HG03457 (cell line): ENCODE results near the gene ATG16L1.
A peak's percentile ranks its signal among the peaks of the same experiment; 100 is the strongest.

ENCODE experiments used
- ATAC-seq: cut with Tn5 transposase; IDR thresholded peaks from one replicate; pipeline ENCODE4 v1.9.1; 2021; ENCODE audit warnings: moderate number of reproducible peaks; ENCODE audit not compliant: unreplicated experiment

ATG16L1 gene

DNA sequence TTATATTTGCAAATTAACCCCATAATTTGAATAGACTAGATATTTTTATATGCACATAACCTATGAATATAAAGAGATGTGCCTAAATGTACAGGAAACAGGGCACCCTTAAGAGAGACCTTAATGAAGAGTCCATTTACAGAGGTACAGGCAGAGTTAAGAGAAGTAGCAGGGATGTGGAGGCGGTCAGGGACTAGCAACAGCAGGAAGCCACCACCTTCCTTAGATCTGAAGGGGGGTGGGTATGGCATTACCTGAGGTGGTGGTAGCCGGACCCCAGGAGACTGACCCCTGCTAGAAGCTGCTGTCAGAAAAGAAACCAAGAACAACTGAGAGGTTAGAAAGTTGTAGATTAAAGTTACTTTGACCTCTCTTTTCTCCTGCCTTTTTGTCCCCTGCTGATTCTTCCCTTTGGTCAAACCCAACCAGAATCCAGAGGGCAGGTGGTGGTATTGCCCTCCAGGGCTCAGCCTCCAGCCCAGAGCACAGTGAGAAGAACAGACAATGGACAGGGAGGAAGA is 24.9 kb upstream of the ATG16L1 start:
- ATAC-seq, result no peak

DNA sequence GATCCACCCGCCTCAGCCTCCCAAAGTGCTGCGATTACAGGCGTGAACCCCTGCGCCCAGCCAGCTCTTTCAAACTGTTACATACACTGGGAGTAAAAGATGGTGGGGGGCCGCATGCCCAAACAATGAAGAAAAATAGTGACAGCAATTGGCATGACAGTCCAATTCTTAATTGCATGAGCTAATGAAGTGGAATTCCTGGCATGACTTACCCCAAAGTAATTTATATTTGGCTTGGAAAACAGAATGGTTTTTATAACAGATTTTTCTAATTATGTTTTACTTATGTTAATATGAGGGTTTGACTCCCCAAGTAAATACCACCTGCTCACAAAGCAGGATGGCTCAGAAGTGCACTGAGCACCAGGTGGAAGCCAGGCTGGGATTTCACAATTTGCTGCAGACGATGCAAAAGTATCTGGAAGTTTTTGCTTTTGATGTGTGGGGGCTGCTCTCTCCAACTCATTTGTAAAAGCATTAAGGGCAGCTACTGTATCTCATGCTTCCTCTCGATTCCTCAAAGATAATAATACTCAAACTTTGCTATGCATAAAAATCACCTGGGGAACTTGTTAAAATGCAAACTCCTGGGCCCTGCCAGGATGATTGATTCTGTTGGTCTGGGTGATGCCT is 24.0 kb upstream of the ATG16L1 start:
- no peak for ATAC-seq

DNA sequence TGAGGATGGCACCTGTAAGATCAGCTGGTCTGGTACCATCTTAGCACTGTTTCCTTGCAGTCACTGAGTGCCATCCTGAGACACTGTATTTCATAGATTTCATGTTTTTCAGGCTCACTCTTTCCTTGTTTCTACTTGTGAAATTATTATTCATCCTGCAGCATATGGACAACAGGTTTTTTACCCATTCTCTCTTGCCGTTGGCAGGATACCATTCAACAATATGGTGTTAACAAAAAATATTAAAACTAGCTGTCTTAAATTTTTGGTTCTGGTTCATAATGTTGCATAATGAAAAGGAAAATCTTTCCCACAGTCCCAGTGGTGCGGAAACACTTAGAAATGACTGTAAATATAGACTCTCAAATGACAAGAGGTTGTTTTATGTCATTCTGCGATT is 23.1 kb upstream of the ATG16L1 start:
- no peak for ATAC-seq

DNA sequence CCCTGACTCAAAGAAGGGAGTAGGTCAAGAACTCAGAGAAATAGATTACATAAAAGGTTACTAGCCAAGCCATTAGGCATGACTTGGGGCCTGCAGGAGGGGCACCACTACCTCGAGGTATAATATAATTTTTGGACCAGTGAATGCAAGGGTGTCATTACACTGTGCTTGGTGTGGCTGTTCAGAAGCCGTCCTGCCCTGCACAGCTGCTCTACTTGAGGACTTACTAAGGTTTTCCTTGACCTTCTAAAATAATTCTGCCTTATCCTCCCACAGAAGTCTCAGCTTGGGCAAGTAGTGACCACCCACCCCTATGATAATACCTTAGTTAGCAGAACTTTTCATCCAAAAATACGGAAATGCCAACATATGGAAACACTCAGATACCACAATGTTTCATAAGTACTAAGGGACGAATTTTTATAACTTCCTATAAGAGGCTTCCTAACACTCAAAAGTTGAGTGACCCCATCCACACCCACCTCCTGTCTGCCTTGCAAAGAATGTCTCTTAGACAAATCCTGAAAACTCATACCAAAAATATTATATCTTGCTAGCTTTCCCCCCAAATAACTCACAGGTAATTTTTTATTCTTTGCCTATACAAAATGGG is 17.7 kb upstream of the ATG16L1 start:
- ATAC-seq, result no peak

DNA sequence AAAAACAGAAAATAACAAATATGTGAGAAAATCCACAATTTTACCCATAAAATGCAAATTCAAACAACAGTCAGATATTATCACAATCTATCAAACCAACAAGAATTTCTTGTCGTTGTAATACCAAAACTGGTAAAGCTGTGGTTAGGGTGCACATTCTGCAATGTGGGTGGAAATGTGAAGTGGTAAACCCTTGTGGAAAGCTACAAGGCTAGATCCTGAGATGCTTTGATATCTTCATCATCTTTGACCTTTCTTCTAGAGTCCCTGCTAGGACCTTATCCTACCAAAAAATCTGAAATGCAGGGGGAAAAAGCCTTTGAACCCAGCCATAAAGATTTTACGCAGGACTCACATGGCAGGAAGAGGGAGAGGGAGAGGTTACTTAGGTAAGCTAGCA is 17.2 kb upstream of the ATG16L1 start:
- ATAC-seq, result no peak

DNA sequence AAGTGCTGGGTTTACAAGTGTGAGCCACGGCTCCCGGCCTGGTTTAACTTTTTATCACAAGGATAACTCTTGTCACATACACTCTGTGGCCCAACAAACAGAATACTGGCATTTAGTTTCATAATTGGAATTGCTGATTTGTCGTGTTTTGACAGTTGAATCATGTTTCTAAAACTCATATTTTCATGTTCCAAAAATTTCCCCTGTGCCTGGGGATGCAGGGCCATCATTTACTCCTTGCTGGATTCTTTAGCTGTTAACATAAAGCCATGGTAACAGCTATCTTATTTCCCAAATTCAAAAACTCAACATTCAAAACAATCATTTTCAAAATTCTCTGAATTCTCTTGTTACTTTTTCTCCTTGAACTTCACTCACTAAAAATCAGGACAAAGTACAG is 16.5 kb upstream of the ATG16L1 start:
- no peak for ATAC-seq

DNA sequence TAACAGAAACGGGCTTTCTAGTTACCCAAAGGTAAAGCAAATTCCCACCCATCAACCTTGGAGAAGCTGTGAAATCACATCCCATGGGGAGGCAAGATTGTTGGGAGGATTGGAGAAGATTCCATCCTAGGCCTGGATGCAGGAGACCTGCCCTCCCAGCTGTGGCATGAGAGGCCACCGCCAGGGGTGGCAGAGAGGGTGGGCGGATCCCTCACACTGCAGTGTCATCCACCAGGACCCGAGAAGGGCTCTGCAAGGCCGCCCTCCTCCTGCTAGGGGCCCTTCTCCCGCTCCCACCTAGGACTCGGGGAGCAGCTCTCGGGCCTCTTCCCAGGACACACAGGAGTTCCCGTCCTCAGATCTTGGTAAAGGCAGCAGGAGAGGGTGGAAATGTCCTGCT is 15.5 kb upstream of the ATG16L1 start:
- no peak for ATAC-seq

DNA sequence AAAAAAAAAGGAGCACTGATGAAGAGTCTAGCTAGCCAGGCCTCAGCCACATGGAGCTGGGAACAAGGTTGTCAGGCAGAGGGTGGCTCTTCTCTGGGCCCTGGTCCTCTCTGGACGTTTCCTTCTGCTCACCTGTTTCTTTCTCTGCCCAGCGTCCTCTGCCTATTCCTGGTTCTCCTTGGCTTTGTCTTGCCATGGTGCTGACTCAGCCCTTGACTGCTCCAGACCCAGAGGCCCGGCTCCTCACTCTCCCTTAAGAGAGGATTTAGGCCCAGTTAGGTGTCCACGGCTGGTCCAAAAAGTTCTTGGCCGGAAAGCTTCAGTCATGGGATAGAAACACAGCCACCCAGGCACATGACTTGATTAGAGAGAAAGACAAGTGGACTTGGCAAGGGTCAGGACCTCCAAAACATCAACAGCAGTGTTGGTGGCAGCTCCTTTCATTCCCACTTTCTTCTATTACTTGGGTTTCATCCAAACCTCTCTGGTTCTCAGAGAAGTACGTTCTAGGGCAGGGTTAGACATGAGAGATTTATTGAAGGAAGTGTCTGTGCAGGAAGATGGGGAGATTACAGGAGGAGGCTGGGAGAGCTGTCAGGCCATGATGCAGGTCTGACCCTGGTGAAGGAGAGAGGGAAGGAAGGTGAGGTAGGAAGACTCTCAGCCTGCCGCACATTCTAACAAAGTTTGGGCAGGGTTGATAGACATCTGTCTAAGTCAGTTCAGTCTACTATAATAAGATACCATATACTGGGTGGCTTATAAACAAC is 14.5 kb upstream of the ATG16L1 start:
- ATAC-seq, result no peak

DNA sequence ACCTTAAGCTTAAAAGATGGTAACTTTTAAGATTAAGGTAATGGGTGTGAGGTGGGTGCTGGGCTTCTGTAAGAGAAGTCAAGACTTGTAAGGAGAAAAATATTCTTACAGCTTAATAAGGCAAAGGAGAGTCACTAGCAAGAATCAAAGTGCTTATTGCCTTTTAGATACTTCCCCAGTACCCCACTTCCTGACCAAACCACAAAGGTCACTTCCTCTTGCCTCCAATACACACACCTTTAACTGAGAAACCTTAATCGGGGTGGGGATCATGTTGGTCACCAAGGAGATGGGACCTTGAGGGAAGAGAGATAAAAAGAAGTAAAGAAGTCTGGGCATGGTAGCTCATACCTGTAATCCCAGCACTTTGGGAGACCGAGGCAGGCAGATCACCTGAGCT is 10.6 kb upstream of the ATG16L1 start:
- no peak for ATAC-seq

DNA sequence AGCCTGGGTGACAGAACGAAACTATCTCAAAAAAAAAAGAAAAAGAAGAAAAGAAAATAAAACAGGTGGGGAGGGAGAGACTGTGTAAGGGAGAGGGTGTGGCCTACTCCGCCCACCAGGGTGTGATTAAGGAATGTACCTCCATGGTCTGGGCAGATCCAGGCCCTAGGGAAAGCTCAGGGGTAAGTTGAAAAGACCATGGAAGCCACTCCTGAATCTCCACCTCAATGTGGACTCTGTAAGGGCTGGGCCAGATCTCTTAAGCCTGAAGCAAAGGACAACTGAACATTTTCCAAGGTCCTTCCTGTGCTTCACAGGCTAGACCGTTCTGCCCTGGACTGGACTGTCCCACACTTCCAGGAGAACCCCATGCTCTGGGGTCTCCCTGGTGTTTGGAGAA is 9.7 kb upstream of the ATG16L1 start:
- no peak for ATAC-seq

DNA sequence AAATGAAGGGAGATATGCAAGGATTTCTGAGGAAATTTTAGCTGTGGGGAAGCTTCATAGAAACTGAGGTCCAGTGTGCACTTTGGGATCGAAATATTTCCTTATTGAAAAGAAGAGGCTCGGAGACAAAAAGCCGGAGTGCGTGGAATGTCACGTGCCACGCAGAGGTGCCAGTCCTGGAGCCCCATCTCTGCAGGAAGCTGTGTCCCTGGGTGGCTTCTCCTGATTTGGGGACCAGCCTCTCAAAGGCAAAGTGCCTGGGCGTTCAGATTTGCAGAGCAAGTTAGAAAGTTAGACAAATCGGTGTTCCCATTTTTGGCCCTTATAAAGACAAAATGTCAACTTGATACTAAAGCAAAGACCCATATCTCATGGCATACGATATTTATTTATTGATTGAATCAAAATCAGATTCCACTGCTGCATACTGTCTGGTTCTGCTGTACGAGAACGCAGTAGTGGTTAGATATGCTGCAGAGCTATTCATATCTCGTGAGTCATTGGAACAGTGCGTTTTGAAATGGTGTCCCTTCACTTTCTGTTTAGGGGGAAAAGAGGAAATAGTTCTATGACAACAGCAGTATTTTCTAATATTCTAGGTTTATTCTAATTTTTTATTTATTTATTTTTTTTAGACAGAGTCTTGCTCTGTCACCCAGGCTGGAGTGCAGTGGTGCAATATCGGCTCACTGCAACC is 9.1 kb upstream of the ATG16L1 start:
- ATAC-seq, result no peak

DNA sequence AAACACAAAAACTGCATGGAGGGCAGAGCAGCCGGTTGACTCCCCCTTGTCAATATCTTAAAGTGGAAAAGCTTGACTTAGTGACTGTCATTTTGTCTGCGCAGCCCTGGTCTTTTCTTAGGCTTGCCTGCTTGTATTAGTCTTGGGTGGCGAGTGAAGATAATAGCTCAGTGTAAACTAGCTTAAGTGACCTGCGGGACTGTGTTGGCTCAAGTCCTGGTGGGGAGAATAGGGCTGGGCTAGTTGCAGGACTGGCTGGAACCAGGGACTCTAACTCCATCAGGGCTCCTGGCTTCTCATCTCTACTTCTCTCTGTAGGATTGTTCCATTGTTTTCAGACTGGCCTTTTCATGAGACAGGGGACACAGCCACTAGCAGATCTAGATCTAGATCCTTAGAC is 8.1 kb upstream of the ATG16L1 start:
- ATAC-seq, result no peak

DNA sequence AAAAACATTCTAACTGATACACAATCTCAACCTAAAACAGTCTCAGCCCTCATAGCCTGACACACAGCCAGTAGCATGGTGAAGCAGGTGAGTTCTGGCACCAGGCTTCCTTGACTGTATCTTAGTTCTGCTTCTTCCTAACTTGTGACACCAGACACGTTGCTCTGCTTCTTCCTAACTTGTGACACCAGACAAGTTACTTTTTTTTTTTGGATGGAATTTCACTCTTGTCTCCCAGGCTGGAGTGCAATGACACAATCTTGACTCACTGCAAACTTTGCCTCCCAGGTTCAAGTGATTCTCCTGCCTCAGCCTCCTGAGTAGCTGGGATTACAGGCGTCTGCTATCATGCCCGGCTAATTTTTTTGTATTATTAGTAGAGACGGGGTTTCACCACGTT is 6.7 kb upstream of the ATG16L1 start:
- ATAC-seq, result no peak

DNA sequence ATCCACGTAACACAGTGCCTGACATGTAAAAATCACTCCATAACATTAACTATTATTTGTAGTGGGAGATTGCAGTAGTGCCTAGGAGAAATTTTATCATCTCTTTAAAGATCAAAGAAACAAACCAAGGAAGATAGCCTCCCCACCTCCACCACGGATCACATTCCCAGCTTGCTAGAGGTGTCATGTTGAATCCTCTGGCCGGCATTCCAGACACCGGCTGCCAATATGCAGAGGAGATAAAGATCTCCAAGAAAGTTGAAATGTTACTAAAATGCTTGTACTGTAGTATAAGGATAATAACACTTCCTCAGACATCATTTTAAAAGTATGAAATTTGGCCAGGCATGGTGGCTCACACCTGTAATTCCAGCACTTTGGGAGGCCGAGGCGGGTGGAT is 6.1 kb upstream of the ATG16L1 start:
- no peak for ATAC-seq

DNA sequence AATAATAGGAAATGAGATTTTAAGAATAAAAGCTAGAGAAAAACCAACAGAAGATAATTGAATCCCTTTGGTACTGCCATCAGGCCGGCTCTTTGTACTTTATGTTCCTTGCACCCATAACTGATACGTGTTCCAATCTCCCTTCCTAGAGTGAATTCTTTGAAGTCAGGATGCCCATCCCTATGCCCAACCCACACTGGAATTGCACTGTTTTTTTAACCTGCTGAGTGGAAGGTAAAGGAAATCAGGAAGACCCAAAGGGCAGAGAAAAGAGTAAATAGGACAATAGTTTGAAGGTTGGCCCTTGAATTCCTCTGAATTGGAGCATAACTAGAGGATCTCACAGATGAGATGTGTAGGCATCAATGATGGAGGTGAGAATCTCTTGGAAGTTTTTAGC is 4.4 kb upstream of the ATG16L1 start:
- no peak for ATAC-seq

DNA sequence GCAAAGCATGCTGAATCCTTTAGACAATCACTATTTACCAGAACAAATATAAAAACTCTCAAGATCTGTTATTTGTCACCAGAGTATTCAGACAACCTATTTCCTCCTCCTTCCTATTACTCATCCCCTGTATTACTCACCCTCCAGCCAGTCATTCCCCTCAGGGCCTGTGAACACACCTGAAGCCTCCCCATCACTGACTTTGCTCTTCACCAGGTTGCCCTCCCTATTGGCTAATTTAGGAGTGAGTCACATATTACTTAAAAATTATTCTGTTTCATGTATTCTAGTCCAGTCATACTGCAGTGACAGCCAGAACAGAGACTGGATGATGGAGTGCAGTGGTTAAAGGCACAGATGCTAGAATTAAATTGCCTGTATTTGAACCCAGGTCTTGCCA is 3.7 kb upstream of the ATG16L1 start:
- ATAC-seq, result no peak

DNA sequence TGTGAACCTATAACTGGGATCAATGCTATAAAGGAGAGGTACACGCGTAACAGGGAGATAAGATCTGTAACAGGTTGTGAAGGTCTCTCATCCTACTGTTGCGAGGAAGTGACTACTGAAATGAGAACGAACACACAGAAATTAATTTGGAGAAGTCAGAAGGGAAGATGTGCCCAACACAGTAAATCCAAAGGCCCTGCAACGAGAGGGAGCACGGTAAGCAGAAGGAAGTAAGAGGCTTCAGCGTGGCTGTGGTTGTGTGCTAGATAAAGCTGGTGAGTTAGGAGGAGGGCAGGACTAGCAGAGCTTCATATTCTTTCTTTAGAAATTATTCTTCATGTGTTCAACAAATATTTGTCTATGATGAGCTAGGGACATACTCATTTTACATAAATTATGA is 2.5 kb upstream of the ATG16L1 start:
- ATAC-seq, result no peak

DNA sequence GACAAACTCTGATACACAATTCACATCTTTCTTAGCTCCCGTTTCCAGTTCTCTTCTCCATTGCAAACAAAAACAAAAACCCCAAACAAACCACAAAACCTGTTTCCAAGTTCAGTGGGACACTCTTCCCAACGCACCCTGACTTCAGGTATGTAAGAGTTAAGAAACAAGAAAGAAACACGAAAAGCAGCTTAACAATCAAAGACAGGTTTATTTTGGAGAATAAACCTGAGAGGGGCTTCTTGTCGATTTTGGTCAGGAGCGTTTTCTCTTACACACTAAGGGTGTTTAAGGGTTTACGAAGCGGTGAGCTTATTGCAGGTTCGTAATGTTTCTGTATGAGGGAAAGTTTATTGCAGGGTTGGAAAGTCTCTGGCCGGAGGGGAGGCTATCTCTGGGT is 905 bp upstream of the ATG16L1 start:
- ATAC-seq, result no peak

DNA sequence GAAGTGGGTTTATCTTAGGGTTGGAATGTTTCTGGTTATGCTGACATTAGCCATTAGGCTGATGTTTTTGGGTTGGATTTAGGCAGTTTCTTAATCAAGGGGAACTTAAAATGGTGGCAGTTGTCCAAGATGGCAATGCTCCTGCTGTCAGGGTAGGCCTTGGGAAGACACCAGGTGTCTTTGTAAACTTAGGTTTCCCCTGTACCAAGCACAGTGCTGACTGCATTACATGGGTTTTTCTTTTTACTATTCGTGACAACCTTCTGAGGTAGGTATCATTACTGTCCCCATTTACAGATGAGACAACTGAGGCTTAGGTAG is 528 bp upstream of the ATG16L1 start:
- ATAC-seq, result peak; percentile 13

DNA sequence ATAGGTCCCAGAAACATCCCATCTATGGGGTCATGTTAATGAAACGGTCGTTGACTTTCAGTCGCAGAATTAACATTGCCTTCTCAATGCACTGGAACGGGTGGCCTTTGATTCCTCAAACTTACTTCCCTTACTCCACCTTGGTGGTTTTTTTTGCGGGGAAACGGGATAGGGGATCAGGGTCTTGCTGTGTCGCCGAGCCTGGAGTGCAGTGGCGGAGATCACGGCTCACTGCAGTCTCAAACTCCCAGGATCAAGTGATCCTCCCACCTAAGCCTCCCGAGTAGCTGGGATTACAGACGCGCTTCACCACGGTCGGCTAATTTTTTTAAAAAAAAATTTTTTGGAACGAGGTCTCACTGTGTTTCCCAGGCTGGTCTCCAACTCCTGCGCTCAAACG is 754 bp downstream of the ATG16L1 start:
- no peak for ATAC-seq

DNA sequence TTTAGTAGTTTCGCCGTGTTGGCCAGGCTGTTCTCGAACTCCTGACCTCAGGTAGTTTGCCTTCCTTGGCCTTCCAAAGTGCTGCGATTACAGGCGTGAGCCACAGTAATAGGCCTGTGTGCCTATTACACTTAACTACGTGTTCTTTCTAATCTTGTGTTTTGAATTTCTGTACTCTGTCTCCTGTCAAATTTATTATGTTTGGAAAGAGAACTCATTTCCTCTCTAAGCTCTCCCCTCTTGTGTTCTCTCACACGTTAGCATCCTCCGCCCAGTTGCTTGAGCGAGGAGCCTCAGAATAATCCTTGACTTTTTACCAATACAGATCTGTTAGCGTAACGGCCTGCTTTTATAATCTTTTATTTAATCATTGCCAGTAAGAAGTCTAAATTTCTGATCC is 3.7 kb downstream of the ATG16L1 start:
- no peak for ATAC-seq

DNA sequence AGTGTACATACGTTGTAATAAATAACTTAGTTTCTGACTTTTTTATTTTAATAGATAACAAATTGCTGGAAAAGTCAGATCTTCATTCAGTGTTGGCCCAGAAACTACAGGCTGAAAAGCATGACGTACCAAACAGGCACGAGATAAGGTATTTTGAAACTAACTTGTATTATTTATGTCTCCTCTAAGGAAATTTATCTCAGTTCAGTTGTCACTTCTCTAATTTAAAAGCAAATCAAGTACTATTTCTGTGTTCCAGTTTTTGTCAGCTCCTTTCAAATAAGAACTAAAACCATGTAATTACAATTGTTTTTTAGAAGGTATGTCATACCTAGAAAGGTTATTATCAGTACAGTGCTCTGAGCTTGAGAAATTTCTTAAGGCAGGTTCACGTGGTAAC is 4.6 kb downstream of the ATG16L1 start:
- ATAC-seq, result no peak
